HCEC 1CT (cell line): Measurements from ENCODE around the gene PADI2.

ENCODE experiments used
- DNase-seq: peaks from one replicate; pipeline ENCODE4 v3.0.0-alpha.2; 2017

The PADI2 gene

GRCh38 chr1:17119076-17119772 lies at the start of gene PADI2:
Gene PADI2 (minus strand): TSS chr1:17119451. CDS start chr1:17119371, 80 bp downstream.
- DNase-seq = no peak

GRCh38 chr1:17168091-17168876 lies 49.0 kb upstream of the PADI2 start:
- DNase-seq = peak; percentile 75

- DNase-seq = no peak
Observed at GRCh38 chr1:17167786-17168090, 48.5 kb upstream of the PADI2 start.

GRCh38 chr1:17167041-17167785 lies 48.0 kb upstream of the PADI2 start:
- no peak for DNase-seq

- no peak for DNase-seq
Observed at GRCh38 chr1:17165823-17166222, 46.6 kb upstream of the PADI2 start.

GRCh38 chr1:17163789-17164666 lies 44.8 kb upstream of the PADI2 start:
- no peak for DNase-seq

- no peak for DNase-seq
Observed at GRCh38 chr1:17163371-17163770, 44.1 kb upstream of the PADI2 start.

- DNase-seq = no peak
Observed at GRCh38 chr1:17162941-17163340, 43.7 kb upstream of the PADI2 start.

GRCh38 chr1:17161926-17162800 lies 42.9 kb upstream of the PADI2 start:
- DNase-seq = no peak

GRCh38 chr1:17161137-17161740 lies 42.0 kb upstream of the PADI2 start:
- no peak for DNase-seq

- DNase-seq = no peak
Observed at GRCh38 chr1:17158961-17159360, 39.7 kb upstream of the PADI2 start.

GRCh38 chr1:17156108-17156507 lies 36.9 kb upstream of the PADI2 start:
- DNase-seq = peak; percentile 7

GRCh38 chr1:17155257-17155920 lies 36.1 kb upstream of the PADI2 start:
- DNase-seq = no peak

- DNase-seq = no peak
Observed at GRCh38 chr1:17149771-17150170, 30.5 kb upstream of the PADI2 start.

- DNase-seq = no peak
Observed at GRCh38 chr1:17148950-17149608, 29.8 kb upstream of the PADI2 start.

- no peak for DNase-seq
Observed at GRCh38 chr1:17145648-17146047, 26.4 kb upstream of the PADI2 start.

- no peak for DNase-seq
Observed at GRCh38 chr1:17143760-17144159, 24.5 kb upstream of the PADI2 start.

GRCh38 chr1:17141441-17142197 lies 22.4 kb upstream of the PADI2 start:
- no peak for DNase-seq

GRCh38 chr1:17140279-17140678 lies 21.0 kb upstream of the PADI2 start:
- DNase-seq = no peak
